ENCODE results near the gene RNF150. TPM values are rescaled to one million over a fixed set of nuclear protein-coding genes. Genes with fewer than 3 reads are reported as not detected.

The RNF150 gene
- polyA plus RNA-seq, 1 donor, result 42.4 TPM

DNA sequence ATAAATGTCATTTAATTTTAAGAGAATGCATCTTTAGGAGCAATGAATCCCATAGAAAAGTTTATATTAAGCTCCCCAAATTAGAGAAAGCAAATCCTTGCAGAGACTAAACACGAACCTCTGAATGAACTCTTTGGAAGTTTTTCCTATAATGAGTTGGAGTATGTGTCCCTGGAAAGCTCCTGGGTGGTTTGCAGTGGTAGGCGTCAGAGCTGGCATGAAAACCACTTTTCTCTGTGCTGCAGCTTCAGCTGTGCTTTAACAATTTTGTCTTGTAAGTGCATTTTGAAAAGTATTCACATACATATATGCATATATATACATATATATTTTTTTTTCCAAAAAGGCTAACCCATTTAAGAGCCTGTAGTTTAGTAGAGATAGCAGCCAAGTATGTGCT is 228.4 kb downstream of the RNF150 start:
- peak; percentile 54 for DNase-seq

DNA sequence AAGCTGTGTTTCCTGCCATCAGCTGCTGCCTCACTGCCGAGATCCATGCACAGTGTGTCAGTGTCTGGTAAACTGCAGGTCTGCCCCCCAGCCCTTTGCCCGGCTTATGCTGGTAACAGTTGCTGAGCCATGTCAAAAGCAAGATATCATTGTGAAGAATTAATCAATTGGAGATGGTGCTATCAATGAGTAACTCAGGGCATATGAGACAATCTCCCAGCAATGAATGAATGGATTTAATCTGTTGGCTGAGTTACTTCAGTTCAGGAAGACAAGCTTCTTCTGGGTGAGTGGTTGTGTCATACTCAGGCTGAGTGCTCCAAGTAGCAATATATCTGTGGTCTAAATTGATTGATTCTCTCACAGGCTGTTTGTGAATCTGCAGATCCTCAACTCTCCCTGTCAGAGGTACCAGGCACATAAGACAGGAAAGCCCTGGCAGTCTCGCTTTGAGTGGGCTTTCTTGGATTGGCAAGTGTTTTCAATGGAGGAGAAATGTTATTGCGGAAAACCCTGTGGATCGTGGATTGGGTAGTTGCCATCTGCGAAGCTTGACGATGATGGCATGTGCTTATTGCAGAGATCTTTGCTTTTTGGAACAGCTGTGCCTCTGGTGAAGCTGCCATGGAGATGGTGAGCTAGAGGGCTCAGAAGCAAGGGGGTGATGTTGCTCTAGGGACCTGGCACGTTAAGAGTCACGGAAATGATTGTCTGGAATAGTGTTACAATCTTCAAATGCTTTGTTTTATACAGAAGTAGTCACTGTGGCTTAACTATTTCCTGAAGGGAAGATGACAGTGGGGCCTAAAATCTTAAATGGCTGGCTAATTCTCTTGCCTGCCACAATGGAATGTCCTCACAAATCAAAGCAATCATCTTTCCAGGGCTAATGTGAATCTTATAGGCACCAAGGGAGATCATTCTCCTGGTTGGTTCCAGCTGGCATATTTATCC is 229.5 kb downstream of the RNF150 start:
- no peak for DNase-seq

DNA sequence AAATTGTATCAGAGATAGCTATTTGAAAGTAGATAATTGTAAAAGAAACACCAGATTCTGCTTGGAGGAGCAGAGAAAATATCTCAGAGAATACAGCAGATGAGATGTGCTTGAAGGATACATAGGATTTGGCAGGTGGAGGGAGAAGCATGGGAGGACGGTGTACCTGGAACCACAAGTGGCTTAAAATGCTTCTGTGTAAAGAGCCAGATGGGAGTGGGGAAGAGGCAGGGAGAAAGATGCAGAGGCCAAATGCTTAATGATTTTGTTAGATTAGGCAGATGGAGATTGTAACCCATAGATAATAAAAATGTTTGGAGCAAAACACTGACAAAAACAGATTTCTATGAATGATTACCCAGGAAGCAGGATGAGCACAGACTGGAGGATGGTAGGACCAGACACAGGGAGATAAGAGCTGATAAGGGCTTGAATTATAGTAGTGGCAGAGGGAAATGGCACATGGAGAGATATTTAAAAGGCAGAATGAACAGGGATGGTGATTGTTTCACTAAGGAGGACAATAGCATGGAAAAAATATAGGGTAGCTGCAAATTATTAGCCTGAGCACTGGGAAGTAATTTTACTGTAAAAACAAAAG is 231.4 kb downstream of the RNF150 start:
- DNase-seq, result no peak

DNA sequence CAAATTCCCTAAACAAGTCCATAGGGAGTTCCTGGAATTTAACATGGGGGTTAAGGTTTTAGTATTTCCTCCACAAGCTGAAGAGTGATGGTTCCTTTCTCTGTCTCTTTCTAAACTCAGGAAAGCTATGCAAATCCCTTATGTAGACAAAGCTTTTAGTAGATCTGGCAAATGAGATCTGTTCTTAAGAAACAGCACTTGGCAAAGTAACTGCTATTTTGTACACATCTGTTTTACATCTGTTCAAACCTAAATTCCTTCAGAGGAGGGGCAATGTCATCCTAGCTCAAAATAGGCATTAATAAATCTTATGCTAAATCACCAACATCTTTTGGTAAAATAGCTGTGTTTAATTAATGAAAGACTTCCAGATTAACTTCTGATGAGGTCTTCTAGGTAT is 239.3 kb downstream of the RNF150 start:
- DNase-seq, result peak; percentile 65

DNA sequence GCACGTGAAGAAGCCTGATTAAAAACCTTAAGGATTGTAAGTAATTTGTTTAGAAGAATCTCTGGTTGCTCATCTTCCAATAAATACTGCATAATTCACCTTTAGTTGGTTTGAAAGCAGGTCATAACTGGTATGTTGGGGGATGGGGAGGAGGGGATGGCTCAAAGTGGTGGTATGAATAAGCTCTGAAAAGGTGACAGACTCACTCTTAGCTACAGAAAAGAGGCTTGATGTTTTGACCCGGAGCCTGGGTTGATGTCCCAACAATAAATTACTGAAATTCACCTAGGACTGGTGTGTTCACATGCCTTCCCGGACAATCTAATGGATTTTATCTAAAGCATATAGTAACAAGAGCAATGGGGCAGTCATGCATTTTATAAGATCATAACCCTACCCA is 245.2 kb downstream of the RNF150 start:
- no peak for DNase-seq

DNA sequence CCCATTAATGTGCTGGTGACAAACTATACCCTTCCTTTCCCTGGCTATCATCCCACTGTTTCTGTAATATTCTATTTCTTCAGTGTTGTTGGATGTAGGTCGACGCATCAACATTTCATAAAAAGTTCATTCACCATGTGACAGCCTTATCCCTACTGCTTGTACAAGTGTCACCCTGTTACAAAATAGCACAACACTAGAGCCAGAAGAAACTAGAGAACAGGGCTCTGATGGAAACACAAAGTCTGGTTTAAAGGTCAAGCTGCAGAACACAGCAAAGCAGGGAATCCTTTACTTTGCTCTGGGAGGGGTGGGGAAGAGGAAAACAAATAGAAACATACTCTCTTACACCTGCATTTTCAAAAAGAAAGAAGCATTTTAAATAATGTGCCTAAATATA is 245.8 kb downstream of the RNF150 start:
- DNase-seq, result no peak

DNA sequence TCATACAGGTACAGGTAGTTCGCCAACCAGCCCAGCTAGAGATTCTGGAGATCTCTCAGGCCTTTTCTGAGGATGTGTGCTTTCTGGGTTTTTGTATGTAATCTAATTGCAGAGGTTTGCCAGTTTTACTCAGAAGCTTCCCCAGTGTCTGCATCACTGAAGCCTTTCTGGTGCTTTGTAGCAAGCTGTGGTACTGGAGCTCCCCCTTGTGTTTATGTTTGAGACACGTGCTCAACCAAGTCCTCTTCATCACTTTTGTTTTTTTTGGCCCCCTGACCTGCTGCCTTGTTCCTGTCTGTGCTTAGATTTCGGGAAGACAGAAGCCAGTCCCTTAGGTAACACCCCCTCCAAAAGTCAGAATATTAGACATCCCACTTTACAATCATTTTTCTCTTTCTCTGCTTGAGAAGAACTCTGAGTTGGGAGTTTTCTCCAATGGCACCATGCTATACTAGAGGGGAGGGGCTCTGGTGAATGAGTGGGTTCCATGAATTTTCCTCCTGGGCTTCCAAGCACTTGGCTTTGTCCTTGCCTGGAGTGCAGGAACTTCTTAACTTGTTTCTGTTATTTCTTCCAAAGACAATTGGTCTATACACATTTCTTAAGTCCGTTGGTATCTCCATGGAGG is 248.7 kb downstream of the RNF150 start:
- peak; percentile 65 for DNase-seq

DNA sequence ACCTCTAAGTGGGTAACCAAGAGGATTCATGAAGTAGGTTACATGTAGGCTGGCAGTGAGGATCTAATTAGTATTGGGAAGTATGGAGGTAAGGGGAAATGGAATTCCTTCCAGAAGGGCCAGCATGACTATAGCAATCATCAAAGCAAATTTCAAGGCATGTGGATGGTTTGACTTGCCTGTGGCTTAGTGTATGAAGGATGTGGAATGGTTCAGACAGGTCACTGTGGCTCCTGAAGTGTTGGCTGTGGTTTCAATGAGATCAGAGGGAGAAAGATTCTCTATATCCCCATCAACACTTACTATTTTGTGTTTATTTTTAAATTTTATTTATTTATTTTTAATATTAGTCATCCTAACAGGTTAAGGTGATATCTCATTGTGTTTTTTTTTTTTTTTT is 255.5 kb downstream of the RNF150 start:
- no peak for DNase-seq

DNA sequence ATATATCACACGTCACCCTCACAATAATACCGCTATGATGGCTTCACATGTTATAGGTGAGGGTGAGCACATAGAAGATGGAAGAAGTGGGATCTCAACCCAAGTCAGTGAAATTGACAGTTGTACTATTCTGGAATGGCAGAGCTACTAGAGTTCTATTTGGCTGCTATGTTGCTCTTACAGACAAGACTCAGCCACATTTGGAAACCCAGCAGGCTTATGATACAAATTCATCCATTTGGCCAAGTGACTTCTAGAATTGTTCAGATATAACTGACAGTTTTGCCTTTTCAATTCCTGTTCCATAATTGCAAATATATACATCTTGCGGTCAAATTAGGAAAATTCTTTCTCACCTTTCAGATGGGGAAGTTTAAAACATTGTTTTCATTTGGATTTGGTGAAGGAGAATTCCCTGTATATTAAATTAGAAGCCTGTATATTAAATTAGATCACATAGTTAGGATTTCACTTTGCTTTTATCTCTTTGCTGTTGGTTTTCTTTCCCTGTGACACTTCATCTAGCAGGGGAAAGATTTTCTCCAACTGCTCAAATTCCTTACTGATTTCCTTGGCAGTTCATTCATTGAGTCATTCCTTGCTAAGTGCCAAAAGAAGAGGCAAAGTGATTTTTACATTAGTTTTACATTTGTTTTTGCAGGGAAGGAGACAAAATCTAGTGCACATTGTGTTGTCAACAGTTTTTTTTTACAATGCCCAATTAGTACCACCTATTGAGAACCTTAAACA is 256.5 kb downstream of the RNF150 start:
- peak; percentile 55 for DNase-seq

DNA sequence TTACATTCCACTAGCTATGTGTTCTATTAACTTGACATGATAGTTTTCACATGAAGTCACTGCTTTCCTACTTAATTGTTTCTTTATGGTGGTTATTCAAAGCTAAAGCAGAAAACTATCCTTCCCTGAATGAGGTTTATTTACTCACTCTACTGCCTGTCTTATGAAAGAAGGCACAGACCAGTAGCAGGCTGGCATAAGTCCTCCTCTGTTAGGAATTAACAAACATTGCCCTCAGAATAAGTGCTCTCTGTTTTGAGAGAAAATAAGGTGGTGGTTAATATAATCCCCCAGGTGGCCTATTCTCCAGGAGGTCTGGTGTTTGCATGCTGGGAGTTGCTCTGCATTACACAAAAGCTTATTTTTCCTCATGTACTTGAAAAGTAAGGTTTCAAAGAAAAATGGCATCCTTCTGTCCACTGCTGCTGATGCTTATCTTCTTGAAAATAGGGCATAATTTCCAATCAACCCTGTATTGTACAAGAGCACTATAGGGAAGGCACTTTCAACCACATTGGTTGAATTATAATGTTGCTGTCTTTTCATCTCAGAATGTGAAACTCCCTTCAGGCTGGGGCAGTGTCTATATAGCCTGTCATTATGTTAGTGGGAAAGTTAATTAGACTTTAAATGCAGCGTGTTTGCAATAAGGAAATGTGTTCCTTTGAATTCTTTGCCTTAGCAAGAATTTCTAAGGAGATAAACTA is 257.4 kb downstream of the RNF150 start:
- DNase-seq, result no peak

DNA sequence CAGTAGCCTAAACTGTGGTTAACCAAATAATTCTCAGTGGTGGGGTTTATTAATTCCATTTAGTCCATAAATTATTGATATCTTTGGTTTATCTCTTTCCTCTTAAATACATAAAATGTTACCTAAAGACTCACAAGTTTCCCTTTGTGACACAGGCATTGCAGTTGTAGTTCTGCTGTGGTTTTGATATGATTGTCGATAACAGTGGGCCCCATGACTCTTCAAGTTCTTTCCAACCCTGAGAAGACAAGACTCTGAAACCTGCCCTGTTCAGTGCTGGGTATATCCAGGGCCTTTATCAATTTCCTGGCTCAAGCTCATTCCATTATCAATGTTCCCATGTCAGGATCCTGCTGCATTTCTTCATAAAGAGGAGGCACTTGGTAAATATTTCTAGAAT is 259.2 kb downstream of the RNF150 start:
- no peak for DNase-seq

DNA sequence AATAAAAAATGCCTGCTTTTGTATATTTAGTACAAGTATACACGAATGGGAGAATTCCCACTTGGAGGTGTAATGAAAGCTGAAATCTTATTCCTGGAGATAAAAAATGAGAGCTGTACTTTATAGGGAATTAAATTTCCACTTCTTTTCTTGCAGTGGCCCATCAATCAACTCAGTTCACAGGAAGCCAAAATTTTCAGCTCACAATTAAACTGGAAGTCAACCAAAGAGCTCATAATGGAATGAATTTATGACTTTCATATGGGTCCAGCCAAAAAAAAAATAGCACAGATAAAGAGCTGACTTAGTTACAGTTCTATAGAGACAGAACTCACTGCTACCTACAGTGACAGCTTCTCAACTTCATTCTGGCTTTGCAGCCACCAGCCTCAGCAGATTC is 261.9 kb downstream of the RNF150 start:
- no peak for DNase-seq

DNA sequence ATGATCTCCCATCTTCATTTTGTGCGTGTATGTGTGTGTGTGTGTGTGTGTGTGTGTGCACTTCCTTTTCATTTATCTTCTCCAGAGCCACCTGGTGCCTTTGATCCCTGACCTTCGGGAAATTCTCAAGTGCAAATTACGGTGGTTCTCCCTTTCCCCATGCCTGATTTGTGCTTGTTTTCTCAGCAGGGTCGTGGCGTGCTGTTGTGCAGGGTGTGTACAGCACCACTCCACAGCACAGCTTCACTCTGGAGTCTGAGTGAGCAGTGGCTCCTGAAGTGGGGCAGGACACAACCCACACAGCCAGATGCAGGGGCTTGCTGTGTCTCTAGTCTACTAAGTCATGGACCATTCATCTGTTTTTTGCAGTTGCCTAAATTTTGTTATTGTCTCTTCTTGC is 262.8 kb downstream of the RNF150 start:
- DNase-seq, result no peak

DNA sequence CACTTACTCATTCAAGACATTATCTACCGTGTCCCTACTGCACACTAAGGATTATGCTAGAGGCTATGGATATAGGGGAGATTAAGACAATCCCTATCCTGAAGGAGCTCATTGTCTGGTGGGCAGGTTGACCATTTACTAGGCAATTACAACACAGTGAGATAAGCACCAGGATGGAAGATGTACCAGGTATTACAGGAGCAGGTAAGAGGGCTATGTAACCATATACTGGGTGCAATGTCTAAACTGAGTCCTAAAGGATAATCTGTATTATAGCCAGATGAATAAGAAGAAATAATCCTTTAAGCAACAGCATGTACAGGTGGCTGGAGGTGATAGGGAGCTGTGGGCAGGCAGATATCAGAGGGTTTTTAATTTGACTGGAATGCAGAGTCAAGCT is 263.8 kb downstream of the RNF150 start:
- no peak for DNase-seq

DNA sequence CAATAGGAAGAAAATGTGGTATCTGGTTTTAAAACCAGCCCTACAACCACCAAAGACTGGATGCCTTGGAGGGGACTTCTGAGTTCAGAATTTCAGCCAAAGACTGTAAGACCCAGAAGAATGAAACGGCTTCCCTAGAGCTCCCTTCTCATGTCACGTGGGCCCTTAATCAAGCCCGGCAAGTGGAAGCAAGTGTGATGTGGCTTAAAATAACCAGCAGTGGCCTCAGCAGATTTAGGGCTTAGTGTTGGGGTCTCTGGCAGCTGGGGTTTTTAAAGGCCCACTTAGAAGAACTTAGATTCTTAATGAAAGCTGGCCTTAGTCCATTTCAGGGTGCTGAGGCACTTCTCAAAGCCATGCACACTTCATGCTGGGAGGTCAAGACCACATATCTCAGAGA is 265.9 kb downstream of the RNF150 start:
- DNase-seq, result no peak

DNA sequence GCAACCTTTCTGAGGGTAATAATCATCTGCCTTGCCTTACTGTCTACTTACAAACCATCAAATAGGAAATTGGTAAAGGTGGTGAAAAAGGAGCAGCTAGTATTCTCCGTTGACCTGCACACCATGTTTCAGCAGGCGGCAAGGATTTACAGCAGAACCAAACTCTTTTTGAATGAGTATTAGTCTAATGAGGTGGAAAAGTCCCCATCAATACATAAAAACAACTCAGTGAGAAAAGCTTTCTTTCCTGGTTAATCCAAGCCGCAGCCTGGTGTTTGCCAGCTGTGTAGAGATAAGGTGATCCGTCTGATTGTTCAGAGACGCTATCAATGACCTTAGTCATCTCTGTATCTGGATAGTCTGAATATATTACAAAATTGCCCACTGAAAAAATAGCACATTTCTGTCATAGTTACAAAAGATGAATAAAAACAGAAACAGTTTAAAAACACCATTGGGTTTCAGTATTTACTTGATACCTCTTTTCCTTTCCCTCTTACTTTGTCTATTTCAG is 266.7 kb downstream of the RNF150 start:
- DNase-seq, result no peak

DNA sequence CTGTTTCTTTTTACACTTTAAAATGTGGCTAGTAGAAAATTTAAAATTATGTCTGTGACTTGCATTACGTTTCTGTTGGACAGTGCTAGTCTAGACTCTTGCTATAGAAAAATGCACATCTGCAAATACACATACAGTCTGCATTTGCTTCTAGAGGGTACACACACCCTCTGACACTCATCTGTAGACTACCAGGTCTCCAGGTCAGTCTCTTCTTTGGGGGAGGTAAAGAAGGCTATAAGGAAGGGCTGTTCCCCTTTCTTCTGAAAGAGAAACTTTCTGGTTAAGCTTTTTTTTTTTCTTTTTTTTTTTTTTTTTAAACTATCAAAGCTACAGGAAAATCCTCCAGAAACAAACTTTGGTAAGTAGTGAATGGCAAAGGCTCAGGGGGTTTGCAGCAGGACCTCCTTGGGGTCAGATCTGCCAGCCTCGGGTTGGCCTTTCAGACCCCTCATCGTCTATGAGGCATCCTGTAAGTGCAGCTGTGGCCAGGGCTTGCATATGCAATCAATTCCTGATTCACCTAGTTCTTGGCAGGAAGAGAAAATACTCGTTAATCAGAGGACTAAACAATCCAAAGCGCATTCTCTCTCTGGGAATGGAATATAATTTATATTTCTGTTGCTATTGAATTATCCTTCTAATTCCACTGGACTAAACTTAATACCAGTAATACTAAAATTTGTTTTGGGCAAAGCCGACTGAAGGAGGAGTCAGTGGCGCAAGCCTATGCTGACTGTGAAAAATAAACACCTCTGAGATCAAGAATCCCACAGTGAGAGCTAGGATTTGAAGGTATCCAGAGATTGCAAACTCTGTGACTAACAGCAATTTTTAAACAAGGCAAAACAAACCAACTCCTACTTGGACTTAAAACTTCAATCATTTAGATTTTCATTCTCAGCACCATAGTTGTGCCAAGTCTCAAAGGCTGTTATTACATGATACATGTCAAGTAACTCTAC is 267.7 kb downstream of the RNF150 start:
- no peak for DNase-seq

DNA sequence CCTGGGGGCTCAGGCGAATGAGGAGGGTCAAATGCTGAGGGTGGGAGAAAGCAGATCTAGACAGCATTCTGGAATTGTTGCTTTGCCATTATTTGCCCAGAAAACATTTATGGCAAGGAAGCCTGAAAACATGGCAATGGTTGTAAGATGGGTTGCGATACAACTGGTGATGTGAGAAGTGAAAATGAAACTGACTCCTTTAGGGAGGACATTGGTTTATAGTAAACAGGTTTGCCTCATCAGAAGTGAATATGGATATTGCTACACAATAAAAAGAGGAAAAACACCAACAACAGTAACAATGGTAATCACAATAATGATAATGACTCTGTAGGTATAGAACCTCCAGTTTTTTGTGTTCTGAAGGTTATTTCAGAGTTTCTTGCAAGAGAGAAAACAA is 270.1 kb downstream of the RNF150 start:
- no peak for DNase-seq

DNA sequence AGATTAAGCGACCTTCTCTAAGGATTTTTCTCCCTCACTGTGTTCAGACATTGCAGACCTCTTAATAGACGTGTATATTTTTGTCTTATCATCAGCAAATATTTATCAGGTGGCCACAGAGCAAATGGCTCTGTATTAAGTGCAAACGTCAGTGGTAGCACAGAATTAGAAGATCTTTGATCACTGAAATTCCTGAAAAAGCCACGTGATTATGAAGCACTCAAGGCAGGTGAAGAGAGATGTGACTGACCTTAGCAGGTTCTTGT is 271.2 kb downstream of the RNF150 start:
- DNase-seq, result no peak

DNA sequence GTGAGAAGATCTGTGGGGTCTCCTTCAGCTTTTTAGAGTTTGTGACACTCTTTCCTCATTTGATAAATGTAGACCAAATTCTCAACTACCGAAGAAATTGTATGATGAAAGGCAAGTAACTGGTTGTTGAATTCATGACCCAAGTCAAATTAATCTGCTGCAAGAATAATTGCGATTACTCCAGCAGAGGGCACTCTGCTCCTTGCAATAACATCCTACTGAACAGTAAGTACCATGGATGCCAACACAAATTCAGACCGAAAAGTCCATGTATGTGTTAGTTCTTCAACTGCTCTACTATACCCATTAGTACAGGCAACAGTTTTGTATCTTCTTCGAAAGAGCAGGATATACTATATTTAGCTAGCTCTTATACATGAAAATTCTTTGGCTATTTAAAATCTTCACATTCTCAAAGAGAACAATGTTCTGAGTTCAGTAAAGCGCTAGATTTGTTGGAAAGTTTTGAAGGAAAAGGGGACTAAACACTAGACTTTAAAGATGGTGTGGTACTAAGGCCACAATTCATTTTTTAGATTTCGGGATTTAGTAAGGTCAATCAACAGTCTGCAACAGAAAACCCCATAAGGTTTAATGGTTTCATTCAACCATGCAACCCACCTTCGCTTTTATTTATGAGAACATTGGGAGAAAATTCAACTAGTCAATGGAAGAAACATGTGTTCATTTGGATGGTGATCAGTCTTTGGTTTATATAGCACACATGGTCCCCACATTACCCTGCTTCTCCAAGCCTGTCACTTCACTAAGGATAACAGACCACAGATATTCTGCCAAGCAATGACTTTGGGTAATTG is 271.7 kb downstream of the RNF150 start:
- peak; percentile 88 for DNase-seq
